IPS-NIHi7 (cell line): Measurements from ENCODE around the gene PPFIBP2.

Experiments
- DNase-seq: peaks from one replicate; pipeline ENCODE4 v3.0.0; 2012; ENCODE audit warnings: mixed read lengths; ENCODE audit errors: extremely low spot score

The PPFIBP2 gene

DNA sequence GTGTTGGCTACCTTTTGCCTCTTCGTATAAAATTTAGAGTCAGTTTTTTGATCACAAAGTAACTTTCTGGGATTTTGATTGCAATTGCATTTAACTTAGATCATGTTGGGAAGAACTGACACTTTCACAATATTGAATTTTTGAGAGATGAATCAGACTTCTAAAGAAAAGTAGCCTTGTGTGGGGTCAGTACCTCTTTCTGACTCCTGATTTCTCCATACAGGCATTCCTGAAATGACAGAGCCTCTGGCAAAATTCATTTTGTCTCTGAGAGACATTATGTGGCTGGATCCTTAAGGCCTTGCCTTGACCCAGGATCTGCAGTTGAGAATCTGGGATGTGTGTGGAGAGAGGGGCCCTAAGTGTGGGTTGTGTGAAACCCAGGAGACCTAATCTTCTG, 37.8 kb downstream of the PPFIBP2 start:
- DNase-seq: no peak

DNA sequence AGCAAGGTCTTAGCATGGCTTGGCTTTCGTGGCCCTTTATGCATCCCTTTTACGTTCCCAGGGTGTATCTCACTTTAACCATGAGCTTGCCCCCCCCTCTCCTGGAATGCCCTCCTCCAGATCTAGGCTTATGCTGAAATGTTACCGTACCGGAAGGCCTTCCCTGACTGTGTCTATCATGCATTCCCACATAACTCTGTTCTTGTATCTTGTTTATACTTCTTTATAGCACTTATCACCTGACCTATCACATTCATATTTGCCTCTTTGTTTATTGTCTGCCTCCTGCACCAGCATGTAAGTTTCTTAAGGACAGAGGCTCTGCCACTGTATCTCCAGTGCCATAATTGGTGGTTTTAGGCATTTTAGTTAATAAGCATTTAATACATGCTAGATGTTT, 38.9 kb downstream of the PPFIBP2 start:
- DNase-seq: no peak

DNA sequence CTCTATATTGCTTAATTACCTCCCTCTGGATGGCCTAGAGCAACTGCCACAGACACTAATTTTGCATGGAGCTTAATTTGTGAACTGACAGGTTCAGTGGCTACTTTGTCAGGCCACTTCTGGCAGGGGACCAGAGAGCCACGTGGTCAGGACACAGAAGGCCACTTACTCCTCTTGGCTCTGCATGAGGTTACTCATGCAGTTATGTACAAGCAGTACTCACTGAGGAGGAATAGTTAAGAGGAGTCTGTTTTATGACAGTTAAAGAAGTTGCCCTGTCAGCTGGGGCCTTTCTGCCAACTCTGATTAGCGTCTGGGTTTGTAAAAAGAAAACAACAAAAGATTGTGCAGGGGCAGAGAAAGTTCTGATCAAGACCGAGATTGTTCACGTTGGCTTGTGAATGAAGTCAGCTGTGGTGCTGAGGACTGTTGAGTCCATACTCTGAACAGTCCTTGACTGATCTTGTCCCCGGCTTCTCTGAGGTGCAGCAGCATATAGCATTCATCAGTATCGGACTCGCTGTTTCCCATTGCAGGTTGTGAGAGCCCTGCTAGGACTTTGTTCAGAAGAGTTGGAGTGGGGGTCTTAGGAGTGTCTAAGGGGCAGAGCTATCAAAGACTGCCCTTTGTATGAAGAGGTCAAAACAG, 41.4 kb downstream of the PPFIBP2 start:
- no peak for DNase-seq

DNA sequence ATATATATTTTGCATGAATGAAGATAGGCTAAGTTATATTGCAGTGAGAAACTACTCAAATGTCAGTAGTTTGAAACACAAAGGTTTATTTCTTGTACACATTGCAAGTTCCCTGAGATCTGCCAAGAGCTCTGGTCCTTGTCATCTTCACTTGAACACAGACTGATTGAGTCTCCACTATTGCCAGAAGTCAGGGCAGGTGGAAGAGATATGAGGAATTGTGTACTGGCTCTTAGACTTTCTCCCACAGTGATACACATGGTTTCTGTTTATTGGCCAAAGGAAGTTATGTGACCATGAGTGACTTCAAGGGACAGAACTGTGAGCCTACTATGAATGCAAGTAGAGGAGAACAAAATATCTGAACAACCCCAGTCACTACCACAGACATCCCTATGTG, 44.2 kb downstream of the PPFIBP2 start:
- no peak for DNase-seq

DNA sequence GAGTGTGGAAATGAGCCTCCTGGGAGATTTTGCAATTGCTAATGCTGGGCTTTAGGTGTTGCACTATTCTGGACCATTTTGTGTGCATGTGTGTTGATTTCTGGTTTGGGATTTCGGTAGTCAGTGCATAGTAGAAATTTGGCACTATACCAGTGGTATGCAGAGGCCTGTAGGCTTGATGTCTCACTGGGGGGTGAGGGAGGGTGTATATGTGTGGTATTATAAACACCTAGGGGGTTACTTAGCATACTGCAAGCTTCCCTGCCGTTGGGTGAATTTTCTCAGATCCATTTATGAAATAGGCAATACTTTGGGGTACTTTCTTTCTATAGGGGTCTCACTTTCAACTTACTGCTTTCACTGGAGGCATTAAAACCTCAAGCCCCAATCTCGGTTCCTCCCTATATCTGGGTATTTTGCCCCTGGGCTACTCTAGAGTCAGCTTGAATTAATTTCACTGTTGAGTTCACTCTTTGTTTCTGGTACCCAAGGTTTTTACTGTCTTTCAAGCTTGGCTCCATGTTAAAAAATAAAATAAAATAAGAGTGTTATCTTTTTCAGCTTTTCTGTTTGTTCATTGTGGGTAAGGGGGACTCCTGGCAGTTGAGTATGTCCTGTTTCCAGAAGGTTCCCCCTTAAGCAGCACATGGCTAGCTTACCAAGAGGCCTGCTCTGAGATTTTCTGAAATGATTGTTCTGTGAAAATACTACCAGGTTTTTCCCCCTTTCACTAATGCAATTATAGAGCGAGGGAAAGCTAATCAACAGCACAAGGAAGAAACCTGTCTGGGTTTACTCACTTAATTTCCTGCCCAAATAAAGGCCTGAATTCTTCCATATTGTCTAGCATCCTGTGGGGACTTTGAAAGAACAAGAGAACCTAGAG, 45.8 kb downstream of the PPFIBP2 start:
- DNase-seq: no peak

DNA sequence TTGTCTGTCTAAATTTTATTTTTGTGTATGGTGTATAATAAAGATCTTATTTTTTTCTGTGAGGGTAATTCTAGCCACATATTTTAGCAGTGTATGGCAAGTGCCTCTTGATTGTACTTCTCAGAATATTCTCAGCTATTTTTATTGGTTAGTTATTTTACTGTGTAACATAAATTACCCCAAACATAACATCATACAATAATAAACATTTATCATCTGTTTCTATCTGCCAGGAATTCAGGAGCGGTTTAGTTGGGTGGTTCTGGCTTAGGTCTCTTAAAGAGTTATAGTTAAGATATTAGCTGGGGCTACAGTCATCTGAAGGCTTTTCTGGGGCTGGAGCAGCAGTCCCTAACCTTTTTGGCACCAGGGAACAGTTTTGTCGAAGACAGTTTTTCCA, 47.8 kb downstream of the PPFIBP2 start:
- DNase-seq: no peak

DNA sequence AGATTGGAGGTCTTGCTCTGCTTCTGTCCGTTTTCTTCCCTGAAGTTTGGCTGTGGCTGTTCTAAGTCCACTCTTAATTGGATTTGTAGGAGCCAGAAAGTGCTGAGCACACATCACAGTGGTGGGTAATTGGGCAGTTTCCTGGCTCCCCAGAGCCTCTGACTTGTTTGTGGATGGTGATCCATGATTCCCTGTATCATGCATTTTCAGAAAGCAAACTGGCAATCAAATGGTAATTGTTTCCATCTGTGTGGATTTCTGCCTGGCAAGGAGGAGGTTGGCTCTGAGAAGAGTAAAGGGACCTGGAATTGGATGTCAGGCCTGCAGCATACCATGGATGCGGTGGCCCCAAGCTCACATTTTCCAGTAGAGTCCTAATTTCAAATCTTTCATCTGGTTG, 49.5 kb downstream of the PPFIBP2 start:
- no peak for DNase-seq

DNA sequence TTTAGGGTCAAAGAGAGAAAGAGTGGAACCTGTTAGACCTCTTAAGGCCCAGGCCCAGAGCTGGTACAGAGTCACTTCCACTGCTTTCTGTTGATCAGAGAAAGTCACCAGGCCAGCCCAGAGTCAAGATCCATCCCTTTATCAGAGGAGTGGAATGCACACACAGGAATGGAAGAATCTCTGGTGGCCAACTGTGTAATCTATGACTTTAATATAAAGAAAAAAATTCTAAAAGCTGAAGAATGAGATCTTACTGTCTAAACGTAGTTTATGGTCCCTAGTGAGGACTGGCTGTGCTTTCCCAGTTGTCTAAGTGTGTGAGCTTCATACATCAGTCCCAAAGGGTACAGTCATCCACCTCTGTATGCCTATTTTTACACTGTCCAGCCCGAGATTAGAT, 51.0 kb downstream of the PPFIBP2 start:
- no peak for DNase-seq

DNA sequence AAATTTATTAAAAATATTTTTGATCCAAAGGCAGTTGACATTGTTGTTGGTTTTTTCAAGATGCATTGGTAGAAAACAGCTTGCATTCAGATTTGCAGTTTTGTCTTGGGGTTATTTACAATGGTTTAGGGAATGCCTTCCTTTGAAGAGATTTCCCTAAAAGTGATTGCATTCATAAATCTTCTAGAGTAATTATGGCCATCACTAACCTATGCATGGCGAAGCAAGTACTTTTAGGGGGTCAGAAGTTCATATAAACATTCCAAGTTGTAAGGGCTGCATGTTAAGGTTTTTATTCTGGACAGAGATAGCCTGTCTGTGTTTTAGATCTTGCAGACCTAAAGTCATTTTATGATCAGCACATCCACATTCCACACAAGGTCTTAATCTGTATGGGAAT, 53.5 kb downstream of the PPFIBP2 start:
- no peak for DNase-seq

DNA sequence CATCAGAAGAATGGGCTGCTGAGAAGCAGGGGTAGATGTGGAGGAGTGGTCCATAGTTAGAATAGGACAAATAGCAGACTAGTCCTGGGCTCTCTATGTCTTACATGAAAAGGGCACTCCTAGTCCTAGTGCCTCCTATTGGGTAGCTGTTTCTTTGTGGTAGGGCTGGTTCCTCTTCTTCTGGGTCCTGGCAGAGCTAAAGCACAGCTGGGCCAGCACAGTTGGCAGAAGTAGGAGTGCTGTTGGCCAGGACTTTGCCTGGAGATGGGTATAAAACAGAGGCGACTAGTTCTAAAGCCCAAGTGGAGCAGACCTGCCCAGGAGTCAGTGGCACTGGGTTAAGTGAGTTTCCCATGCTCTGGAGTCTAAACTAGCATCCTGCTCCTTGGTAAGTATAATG, 55.2 kb downstream of the PPFIBP2 start:
- no peak for DNase-seq

DNA sequence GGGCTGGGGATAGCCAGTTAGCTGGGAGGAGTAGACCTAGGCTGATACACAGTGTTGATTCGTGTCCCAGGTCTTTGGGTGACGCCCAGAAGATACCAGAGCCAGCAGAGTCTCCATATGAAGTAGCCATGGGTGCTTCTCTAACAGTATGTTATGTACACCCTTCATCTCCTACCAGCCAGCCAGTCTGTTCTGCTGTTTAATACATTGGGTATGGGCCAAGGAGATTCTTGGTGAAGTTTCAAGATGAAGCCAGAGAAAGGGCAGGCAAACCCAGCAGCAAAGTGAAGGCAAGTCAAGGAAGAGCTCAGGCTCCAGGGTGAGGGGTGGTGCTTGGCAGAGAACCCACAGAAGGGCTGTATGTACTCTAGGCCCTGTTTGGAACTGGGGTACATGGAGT, 56.4 kb downstream of the PPFIBP2 start:
- DNase-seq: no peak

DNA sequence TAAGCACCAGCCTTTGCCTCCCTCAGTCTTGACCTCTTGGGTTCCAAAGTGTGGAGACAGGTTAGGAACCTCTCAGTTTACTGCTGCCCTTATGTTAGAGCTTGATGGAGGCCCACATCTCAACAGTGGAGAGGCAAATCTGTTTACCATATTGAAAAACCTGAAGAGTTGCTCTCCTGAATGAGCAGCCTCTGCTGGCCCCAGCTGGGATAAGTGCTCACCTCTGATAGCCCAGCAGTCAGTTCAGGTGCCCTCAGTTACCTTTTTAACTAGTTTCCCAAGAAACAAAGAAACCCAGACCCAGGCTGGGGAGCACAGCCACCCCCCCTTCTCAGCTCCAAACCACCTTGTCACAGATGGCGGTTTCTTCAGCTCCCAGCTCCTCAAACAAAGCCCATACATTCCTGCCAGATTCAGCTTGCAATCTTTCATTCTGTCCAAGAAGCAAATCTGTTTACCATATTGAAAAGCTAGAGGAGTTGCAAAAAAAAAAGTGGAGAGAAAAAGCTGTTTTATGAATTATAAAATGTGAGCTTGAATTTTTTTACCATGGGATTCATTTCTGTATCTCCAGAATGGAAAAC, 57.2 kb downstream of the PPFIBP2 start:
- no peak for DNase-seq

DNA sequence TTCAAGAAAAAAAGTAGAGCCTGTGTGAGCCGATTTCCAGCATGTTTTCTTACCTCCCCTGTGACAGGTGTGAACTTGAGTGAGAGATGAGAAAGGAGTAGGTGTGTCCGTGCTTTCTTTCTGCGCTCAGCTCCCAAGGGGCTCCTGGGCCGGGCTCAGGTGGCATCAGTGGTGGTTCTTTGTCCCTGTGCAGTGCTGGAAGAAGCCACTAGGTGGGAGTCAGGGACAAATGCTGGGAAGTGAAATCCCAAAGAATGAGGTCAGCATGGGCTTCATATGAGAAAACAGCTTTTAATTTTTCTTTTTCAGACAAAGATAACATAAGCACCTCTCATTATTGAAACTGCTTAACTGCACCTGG, 57.8 kb downstream of the PPFIBP2 start:
- DNase-seq: peak; percentile 82

DNA sequence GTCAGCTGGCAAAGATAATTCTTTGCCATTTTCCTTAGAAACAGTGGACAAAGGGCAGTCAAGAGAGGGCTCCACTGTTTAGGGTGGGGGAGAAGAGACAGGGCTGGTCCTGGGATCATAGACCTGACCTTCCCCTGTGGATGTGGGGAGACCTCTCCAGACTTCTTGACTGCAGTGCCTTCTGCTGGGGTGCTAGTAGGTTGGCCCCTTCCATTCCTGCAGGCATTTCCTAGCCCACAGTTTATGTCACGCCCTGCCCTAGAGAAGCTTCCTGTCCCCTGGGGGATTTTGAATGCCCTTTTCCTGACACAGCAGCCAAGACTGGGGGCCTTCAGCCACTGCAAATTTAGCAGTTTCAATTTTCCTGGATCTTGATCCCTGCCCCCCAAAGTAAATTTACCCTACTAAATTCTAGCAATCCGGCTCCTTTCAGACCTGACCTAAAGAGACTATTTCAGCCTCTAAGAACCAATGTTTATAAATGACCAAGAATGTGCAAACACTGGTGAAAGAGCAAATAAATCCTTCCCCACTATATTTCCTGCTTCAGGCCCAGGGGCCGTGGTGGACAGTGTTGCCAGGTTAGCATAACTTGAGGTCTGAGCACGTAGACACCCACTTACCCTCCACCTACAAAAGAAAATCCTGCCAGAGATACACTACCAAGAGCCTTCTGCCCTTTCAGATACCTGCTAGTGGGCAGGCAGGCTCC, 58.4 kb downstream of the PPFIBP2 start:
- DNase-seq: no peak

DNA sequence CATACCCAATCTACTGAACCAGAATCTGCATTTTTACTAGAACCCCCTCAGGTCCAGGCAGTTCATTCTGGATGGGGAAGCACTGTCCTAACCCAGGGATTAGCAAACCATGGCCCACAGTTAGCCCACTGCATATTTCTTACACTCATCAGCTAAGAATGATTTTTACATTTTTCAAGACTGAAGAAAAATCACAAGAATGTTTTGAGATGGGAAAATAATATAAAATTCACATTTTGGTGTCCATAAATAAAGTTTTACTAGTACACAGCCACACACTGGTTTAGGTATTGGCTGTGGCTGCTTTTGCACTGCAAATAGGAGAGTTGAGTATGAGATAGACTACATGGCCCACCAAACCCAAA, 59.4 kb downstream of the PPFIBP2 start:
- DNase-seq: no peak

DNA sequence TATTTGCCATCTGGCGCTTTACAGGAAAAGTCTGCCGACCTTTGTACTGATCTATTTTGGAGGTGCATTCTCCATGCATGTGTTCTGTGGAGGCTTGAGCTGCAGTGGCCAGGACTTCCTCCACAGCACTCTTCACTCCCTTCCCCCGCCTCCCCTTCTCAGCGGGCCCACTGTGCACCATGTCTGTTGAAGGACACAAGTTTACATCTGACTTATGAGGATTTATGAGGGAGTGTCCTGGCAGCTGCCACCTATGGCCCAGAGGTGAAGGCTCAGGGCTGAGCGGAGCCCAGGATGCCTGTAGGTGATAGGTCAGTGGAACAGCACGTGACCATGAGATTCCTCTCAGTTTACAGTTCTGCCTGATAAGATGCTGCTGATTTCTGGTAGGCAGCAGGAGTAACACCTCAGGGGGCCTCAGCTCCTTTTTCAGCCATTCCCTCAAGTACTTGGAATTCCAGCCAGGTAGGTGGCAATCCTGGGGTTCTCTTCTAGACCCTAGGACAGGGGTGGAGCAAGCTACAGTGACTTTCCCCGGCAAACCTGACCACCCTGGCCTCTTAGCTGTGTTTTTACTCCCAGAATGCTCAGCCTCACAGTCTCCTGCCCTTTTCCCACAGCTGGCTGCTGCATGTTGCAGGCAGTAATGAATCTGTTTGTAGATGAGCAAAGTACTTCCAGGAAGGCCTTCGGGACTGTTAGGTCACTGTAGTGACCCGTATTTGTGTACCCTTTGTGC, 59.9 kb downstream of the PPFIBP2 start:
- DNase-seq: peak; percentile 54

DNA sequence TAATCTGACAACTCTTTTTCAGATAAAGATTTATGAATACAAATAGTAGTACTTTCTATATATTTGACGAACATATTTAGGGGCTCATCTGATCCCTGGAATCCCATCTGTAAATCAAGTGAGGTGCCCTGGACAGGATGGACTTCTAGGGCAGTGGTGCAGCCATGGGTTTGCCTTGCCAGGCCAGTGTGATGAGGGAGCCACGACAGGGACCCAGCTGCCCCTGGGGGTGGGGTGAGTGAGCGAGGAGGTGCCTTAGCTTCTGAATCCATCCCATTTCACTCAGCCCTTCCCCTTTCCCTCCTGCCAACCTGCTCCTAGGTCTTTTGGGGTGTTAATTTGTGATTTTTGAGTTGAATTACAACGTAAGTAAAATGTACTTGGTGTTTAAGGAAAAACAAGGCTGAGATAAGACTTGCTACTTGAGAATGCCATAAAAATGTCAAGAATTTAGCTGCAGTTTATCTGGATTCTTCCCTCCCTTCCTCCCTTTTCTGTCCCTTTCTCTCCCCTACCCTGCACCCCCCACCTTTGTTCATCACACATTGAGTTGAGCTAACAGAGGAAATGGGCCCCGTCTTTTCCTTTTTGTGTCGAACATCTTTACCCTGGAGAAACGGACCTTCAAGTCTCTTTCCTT, 60.8 kb downstream of the PPFIBP2 start:
- no peak for DNase-seq

DNA sequence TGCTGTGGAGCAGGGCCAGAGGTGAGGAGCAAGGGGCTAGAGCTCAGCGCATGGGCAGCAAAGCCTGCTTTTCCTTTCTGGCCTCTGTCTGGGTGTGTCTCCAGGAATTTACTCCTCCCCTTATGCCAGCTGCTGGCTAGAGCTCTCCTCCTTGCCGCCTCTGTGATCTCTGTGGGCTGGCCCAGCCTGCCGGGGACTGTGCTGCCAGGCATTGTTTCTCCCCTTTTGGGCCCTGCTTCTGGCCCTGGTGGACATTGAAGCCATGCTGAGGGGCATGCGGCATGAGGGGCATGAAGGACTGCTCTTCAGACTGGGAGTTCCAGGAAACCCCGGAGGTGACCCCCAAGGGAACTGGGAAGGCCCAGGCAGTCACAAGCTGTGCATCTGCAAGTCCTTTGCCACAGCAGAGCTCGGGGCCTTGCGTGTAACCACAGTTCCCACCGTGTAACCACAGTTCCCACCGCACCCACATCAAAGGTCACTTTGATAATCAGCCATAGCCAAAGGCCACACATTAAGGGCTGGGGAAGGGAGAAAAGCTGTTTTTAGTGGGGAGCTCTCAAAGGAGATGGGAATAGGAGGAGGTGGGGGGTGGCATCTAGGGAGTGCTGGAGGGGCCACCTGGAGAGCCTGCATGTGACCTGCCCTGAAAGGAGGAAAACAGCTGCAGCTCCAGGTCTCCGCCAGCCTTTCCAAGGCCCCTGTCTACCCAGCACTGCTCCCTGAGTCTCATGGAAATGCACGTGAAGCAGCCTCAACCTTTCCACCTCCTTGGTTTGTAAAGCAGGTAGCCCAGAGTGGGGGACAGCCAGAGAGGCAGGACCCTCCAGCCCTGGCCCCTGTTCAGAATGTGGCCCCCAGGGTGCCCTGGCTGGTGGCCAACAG, 62.3 kb downstream of the PPFIBP2 start:
- no peak for DNase-seq

DNA sequence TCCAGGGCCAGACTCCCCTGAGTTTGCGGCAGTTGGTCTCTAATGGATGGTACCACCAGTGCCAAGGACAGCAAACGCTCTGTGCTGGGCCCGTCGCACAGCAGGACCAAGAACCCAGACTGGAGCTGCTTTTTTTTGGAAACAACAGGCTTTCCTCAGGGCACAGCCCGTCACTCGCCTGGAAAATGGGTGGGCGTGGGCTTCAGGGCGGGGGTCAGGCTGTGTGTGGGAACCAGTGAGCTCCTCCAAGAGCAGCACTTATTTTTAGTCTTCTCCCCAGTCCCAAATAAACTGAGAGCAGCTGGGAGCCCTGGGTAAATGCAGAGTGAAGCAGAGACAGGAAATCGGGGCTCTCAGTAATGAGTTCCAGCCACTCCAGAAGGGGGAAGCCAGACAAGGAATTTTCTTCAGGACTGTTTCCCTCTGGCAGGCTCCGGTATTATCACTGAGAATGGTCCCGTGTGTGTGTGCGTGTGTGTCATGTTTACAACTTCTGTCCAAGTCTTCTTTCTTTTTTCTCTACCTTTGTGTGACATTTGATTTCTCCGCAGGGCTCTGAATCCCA, 63.0 kb downstream of the PPFIBP2 start:
- no peak for DNase-seq
